Caki2 (cell line): ENCODE results near the gene IQSEC1. TPM values are rescaled to one million over a fixed set of nuclear protein-coding genes. Genes with fewer than 3 reads are reported as not detected.

Source experiments
- DNase-seq: peaks from one replicate; pipeline ENCODE4 v3.0.0-alpha.2; 2015; ENCODE audit warnings: low read depth
- in situ Hi-C: cut with HindIII; loops from 2 replicates; pipeline ENCODE4 v1.10.0; 2016; ENCODE audit warnings: low sequenced_read_pairs, low pct_unique_long_range_greater_than_20kb, mixed read lengths
- total RNA-seq: library from RNA; depleted of rRNA; stranded (reverse); fragments of >200 nt; shearing (Covaris generic); gene quantifications from 2 replicates; pipeline ENCODE4 v1.2.3, GENCODE V29; 2014; ENCODE audit warnings: low replicate concordance; rRNA removed

The IQSEC1 gene
- total RNA-seq = 3.2 and 12.2 TPM in 2 replicates

- DNase-seq = no peak
- in situ Hi-C loops = no loop called here
Measured at GRCh38 chr3:13073326-13074005, at the start of gene IQSEC1. Gene IQSEC1, minus strand, starts transcription at chr3:13073429. Its CDS starts 415 bp downstream, at chr3:13073014.

DNA sequence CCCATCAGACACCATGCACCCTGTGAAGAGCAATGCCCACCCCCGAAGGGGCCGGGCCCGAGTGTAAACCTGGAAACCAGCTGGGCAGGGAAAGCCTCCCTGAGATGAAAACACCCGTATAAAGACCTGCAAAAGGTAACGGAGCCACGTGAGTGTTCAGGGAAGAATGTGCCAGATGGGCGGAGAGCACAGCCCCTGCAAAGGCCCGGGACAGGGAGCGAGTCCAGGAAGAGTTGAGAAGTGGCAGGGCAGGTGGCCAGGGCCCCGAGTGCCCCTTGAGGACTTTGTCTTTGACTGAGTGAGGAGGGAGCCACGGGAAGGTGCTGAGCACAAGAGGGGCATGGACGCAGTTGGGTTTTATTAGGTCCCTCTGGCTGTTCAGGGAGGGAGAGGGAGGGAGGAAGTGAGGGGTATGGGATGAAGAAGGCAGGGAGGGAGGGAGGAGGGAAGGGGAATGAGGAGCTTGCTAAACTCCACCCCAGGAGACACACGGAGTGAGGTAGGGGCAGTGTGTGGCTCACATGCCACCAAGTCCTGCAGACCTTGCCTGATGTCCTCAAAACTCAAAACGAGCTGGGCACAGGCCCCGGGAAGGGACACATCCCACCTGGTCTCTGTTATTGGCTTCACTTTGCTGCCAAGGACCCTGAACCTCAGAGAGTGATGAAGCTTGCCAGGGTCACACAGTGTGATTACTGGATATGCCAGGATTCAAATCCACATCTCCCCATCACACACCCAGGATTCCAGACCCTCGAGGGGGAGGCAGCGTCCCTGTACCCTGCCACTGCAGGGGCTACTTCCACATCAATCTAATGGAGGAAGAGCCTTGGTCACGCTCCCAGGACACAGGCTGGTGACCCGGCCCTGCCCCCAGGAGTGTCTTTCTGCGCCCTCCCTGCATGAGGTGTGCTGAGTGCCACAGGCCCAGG lies 49.1 kb upstream of the IQSEC1 start:
- no peak for DNase-seq
- in situ Hi-C loops = no loop called here

GRCh38 chr3:13121553-13122001 lies 48.3 kb upstream of the IQSEC1 start:
- in situ Hi-C loops = no loop called here
- no peak for DNase-seq

GRCh38 chr3:13120928-13121552 lies 47.8 kb upstream of the IQSEC1 start:
- DNase-seq = no peak
- in situ Hi-C loops = no loop called here

DNA sequence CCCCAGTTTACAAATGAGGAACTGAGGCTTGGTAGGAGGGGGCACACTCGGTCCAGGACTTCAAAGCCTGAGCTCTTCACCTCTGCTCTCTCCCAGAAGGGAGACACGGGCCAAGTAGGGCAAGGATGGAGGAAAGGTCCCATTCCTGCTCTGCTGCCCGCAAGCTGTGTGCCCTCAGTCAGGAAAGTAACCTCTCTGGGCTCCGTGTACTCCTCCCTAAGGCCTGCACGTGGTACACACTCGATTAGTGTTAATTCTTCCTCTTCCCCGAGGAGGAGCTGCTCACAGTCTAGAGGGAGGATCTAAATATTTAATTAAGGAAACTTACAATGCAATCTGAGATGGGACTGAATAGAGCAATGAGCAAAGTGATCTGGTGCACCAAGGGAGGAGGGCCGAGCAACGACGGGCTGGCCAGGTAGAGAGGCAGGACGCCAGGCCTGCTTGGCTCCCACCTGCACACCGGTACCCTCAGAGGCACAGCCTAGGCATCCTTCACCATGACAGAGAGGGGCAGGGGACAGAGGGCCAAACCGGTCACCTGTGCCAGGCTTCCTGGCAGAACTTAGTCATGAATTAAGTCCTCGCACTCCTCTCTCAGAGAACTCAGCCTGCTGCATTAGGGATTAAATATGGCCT lies 47.2 kb upstream of the IQSEC1 start:
- in situ Hi-C loops = no loop called here
- no peak for DNase-seq

- no peak for DNase-seq
Measured at GRCh38 chr3:13119471-13120220, 46.4 kb upstream of the IQSEC1 start.

GRCh38 chr3:13116426-13116825 lies 43.2 kb upstream of the IQSEC1 start:
- in situ Hi-C loops = no loop called here
- no peak for DNase-seq

More at GRCh38 chr3:13119471-13120220, 46.4 kb upstream of the IQSEC1 start:
- in situ Hi-C loops = no loop called here

DNA sequence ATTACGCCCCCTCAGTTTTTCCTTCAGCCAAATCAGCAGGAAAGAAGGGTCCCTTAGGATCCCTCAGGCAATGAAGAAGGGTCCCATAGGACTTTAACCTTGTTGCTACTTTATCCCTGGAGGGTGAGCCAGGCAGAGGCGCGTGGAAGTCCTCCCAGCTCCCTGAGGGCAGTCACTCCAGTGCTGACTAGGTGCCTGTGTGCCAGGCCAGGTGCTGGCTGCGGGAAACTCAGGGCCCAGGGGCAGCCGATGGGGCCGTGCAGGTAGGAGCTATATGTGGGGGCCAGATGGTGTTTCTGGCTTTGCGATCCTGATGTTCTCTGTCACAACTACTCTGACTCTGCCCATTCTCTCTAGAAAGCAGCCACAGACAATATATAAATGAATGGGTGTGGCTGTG lies 42.8 kb upstream of the IQSEC1 start:
- in situ Hi-C loops = no loop called here
- DNase-seq = no peak

DNA sequence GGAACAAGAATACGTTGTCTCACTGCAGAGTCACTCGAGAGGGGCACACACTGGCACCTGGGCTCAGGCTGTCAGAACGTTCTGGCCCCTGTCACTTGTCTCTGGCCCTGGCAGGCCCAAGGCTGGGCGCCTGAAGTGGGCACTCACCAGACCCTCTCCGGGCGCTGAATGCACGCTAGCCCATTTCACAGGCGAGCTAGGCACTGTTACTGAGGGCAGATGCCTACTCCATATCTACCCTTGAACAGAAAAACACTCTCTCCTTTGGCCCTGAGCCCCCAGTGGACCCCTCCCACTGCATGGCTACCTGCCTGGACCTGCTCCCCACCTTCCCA lies 42.3 kb upstream of the IQSEC1 start:
- no peak for DNase-seq
- in situ Hi-C loops = no loop called here

- no peak for DNase-seq
- in situ Hi-C loops = no loop called here
Measured at GRCh38 chr3:13114811-13115575, 41.8 kb upstream of the IQSEC1 start.

GRCh38 chr3:13113346-13114330 lies 40.4 kb upstream of the IQSEC1 start:
- in situ Hi-C loops = no loop called here
- DNase-seq = no peak

GRCh38 chr3:13112521-13113345 lies 39.5 kb upstream of the IQSEC1 start:
- in situ Hi-C loops = no loop called here
- DNase-seq = peak; percentile 10

DNA sequence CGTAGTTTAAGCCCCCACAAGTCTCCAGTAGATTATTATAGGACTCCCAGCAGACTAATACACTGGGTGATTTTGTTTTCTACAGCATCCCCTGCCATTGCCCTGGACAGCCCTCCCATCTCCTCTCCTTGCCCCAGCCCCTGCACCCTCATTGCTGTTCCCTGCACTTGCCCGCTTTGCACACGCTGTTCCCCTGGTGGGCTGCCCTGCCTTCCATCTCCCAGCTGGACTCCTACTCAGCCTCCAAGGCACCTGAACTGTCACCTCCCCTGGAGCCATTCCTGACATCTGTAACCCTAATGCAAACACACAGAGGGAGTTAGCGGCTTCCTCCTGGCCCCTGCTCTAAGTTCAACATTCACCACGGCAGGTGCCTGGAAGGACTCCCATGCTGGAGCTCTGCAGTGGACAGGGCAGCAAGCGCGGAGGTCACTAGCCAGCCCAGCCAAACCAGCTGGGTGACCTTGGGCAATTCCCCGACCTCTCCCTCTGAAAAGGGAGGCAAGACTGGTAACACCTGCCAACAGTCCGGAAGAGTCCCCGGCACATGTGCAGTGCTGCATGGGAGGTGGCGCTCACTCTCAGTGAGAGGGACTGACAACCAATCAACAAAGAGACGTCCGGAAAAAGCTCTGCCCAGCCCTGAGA lies 38.8 kb upstream of the IQSEC1 start:
- DNase-seq = no peak
- in situ Hi-C loops = no loop called here

GRCh38 chr3:13111173-13111872 lies 38.1 kb upstream of the IQSEC1 start:
- in situ Hi-C loops = no loop called here
- DNase-seq = no peak
